Panc1 (cell line): ENCODE results near the gene CNTN3.

Experiments
- POLR2AphosphoS5 ChIP-seq: IDR thresholded peaks from 2 replicates; pipeline ENCODE4 v1.6.1; 2012; ENCODE audit warnings: mild to moderate bottlenecking, low read depth, low read length, moderate library complexity
- SIN3A ChIP-seq: IDR thresholded peaks from 2 replicates; pipeline ENCODE4 v1.6.1; 2012; ENCODE audit warnings: low read depth, mild to moderate bottlenecking, low read length, moderate library complexity, borderline replicate concordance; ENCODE audit not compliant: insufficient read depth
- TCF7L2 ChIP-seq: IDR thresholded peaks from 2 replicates; pipeline ENCODE4 v1.6.1; 2011; ENCODE audit warnings: mild to moderate bottlenecking, low read depth, low read length, inconsistent platforms
- TF ChIP-seq, protein P1 (sequence below): fragments of 450-650 bp; IDR thresholded peaks from 2 replicates; pipeline ENCODE4 v1.5.1; 2017; ENCODE audit warnings: mild to moderate bottlenecking

DNA sequence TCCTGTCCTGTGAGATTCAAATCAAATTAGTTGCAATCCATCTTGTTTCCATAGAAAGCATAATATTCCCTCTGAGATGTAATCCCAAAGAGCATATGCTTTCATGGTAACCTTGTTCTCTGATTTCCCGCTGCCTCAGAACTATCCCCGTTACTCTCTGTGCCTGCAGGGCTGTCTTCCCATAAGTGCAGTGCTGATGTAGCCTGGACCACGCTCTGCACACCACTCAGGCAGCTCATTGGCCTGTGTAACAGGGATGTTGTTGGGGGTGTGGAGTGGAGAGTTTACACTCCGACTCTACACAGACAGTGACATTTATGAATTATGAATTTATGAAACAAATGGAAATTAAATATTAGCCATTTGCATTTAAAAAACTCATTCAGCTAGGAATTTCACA is 33.6 kb upstream of the CNTN3 start:
- TF ChIP-seq, protein P1, sequence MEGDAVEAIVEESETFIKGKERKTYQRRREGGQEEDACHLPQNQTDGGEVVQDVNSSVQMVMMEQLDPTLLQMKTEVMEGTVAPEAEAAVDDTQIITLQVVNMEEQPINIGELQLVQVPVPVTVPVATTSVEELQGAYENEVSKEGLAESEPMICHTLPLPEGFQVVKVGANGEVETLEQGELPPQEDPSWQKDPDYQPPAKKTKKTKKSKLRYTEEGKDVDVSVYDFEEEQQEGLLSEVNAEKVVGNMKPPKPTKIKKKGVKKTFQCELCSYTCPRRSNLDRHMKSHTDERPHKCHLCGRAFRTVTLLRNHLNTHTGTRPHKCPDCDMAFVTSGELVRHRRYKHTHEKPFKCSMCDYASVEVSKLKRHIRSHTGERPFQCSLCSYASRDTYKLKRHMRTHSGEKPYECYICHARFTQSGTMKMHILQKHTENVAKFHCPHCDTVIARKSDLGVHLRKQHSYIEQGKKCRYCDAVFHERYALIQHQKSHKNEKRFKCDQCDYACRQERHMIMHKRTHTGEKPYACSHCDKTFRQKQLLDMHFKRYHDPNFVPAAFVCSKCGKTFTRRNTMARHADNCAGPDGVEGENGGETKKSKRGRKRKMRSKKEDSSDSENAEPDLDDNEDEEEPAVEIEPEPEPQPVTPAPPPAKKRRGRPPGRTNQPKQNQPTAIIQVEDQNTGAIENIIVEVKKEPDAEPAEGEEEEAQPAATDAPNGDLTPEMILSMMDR: no peak
- no peak for TF ChIP-seq SIN3A
- no peak for TF ChIP-seq POLR2AphosphoS5
- no peak for TF ChIP-seq TCF7L2
